CD4-positive, alpha-beta T cell treated with Interleukin-6 for 4 hours (primary cell): ENCODE data around the gene ANKRD11.

Experiments
- DNase-seq: peaks from one replicate; pipeline ENCODE4 v3.0.0-alpha.2; 2020; ENCODE audit warnings: mixed read lengths

ANKRD11 gene

GRCh38 chr16:89360760-89361435, 129.5 kb downstream of the ANKRD11 start:
- DNase-seq, result peak; percentile 85

DNA sequence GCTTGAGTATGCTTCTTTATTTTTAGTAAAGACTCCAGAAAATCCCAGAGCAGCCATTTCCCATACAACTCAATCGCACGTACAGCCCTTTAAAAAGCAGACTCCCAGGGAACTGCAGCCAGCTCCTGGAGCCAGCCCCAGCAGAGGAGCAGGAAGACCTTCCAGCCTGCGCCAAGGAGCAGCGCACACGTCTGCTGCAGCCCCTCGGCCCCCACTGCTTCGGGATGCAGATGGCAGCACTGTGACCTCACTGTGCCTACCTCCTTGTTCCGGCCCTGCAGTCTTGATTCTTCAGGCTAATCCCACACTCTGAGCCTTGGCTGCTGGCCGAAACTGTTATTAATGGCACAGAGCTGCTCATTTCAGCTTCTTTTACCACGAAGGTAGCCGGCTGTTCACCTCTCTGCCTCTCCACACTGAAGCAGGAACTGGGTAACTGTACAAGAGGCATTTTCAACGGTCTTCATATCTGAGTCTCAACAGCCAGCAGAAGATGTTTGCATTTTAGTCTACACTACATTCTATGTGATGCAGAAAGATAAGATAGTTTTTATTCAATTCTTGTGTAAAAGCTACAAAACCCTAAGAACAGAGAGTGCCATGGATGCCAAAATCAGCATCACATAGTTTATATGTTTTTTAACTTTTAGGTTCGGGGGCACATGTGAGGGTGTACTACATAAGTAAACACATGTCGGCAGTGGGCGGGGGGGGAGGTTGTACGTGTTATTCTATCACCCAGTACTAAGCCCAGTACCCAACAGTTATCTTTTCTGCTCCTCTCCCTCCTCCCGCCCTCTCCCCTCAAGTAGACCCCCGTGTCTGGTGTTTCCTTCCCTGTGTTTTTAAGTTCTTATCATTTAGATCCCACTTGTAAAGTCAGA, 130.9 kb downstream of the ANKRD11 start:
- DNase-seq, result no peak

- peak; percentile 58 for DNase-seq
Measured at GRCh38 chr16:89358030-89359005, 132.0 kb downstream of the ANKRD11 start.

DNA sequence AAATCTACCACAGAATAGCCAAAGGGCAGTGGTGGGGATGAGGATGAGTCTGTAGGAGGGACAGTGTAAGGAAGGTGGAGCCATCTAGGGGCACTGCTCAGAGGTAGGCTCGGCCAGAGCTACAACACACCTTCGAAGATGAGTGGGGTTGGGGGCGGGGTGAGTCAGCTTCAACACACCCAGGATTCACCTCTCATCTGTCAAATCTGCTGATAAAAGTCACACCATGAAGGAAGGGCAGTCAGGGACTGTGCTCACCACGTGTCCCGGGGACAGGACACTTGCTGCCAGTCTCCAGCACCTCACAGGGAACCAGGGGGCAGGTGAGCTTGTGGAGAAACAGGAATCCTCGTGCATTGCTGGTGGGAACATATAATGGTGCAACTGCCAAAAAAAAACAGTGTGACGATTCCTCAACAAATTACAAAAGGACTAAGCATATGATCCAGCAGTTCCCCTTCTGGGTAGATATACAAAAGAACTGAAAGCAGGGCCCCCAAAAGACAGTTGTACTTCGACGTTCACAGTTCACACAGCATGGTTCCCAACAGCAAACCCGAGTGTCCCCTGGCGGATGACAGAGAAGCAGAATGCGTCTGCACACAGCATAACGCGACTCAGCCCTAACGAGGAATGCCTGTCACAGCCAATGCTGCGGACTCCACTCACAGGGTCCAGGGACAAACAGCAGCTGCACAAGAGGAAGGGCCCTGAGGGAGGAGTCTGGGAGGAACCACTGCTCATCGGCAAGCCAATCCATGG, 133.1 kb downstream of the ANKRD11 start:
- DNase-seq, result peak; percentile 69

GRCh38 chr16:89355686-89356085, 134.7 kb downstream of the ANKRD11 start:
- DNase-seq, result no peak

- DNase-seq, result no peak
Measured at GRCh38 chr16:89355007-89355406, 135.4 kb downstream of the ANKRD11 start.

- no peak for DNase-seq
Measured at GRCh38 chr16:89354325-89354724, 136.0 kb downstream of the ANKRD11 start.

- DNase-seq, result no peak
Measured at GRCh38 chr16:89352091-89352681, 138.2 kb downstream of the ANKRD11 start.

DNA sequence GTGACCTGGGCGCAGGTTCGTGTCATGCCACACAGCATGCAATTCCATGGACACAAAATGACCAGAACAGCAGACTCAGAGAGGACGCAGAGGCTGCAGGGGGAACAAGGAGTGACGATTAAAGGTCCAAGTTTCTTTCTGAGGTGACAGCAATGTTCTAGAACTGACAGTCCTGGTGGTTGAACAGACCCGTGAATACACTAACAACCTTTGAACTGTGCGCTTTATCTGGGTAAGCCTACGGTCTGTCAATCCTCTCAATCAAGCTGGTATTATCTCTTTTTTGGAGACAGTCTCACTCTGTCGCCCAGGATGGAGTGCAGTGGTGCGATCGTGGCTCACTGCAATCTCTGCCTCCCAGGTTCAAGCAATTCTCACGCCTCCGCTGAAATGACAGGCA, 138.7 kb downstream of the ANKRD11 start:
- DNase-seq, result no peak

GRCh38 chr16:89350701-89351380, 139.5 kb downstream of the ANKRD11 start:
- no peak for DNase-seq

GRCh38 chr16:89349947-89350633, 140.3 kb downstream of the ANKRD11 start:
- peak; percentile 27 for DNase-seq

GRCh38 chr16:89347807-89348206, 142.6 kb downstream of the ANKRD11 start:
- DNase-seq, result no peak

DNA sequence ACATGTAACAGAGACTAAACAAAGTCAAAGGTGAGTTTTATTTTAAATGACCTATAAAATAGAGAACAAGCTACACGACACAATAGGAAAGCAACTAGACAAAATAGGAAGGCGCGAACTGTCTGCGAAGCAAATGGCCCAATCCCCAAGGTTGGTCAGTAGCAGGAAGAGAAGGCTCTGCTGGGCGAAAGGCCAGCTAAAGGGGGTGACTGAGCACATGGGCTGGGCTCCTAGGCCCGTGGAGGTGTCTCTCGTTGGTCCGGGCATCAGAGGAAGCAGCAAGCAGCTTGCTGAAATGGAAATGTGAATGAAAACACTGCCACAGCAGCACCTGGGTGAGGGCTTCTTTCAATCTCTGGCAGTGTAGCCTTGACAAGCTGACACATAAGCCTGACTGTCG, 143.5 kb downstream of the ANKRD11 start:
- DNase-seq, result no peak

- DNase-seq, result no peak
Measured at GRCh38 chr16:89345642-89346150, 144.7 kb downstream of the ANKRD11 start.

DNA sequence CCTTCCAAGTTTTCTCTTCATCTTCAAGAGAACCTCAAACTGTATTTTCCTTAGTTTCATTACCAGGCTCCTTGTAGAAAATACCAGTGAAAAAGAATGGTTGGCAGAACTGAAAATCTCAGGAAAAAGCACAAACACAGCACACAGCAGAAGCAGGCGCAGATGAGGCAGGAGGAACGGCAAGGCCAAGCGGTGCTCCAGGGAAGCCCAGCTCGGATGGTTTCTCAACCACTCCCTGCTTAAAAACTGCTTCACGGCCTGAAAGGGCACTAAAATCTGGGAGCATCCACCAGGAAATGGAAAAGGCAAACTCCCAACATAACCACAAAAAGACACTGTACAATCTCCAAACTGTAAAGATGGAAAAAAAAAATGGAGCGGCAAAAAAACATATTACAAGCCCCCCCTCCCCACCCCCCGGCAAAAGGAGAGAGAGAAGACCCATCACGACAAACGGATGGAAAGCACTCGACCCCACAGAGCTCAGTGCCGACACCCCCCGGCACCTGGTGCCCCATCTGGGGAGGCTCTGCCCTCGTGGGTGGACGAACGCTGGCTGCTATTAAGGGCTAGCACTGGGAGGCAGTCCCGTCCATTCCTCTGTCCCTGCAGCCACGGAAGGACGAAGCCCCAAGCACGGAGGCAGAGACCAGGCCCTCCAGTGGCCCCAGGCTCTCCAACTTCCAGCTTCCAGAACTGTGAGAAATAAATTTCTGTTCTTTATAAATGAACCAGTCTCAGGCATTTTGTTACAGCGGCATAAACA, 145.3 kb downstream of the ANKRD11 start:
- DNase-seq, result no peak

- no peak for DNase-seq
Measured at GRCh38 chr16:89344458-89344834, 145.9 kb downstream of the ANKRD11 start.

GRCh38 chr16:89343501-89344457, 146.6 kb downstream of the ANKRD11 start:
- DNase-seq, result no peak
